HG02763 (cell line): Measurements from ENCODE around the gene LCE2C.
"Not testable (repeated sequence)": the region's sequence is repeated elsewhere in the genome, so short reads cannot be mapped to it uniquely, and the experiment has no call there.

Experiments used
- ATAC-seq: cut with Tn5 transposase; IDR thresholded peaks from one replicate; pipeline ENCODE4 v1.9.1; 2021; ENCODE audit warnings: mild to moderate bottlenecking, moderate library complexity; ENCODE audit not compliant: unreplicated experiment

LCE2C gene

GRCh38 chr1:152674983-152675382 is at the start of gene LCE2C:
Gene LCE2C, plus strand, starts transcription at chr1:152675279. Its CDS starts 737 bp downstream, at chr1:152676016.
- not testable (repeated sequence) for ATAC-seq

GRCh38 chr1:152626744-152627143 is 48.3 kb upstream of the LCE2C start:
- no peak for ATAC-seq

- no peak for ATAC-seq
These were observed 44.5 kb upstream of the LCE2C start for GRCh38 chr1:152630596-152630995.

GRCh38 chr1:152640351-152640750 is 34.7 kb upstream of the LCE2C start:
- ATAC-seq = no peak

- ATAC-seq = no peak
These were observed 31.1 kb upstream of the LCE2C start for GRCh38 chr1:152643945-152644344.

GRCh38 chr1:152645146-152645545 is 29.9 kb upstream of the LCE2C start:
- no peak for ATAC-seq

GRCh38 chr1:152646656-152647055 is 28.4 kb upstream of the LCE2C start:
- no peak for ATAC-seq

- ATAC-seq = no peak
These were observed 21.0 kb upstream of the LCE2C start for GRCh38 chr1:152654110-152654509.

GRCh38 chr1:152656459-152656858 is 18.6 kb upstream of the LCE2C start:
- no peak for ATAC-seq

- no peak for ATAC-seq
These were observed 17.4 kb upstream of the LCE2C start for GRCh38 chr1:152657677-152658076.

- no peak for ATAC-seq
These were observed 16.4 kb upstream of the LCE2C start for GRCh38 chr1:152658649-152659048.

- no peak for ATAC-seq
These were observed 12.0 kb upstream of the LCE2C start, which contains the start of gene LCE2D for GRCh38 chr1:152663098-152663497. Gene LCE2D, plus strand, starts transcription at chr1:152663380. Its CDS starts 726 bp downstream, at chr1:152664106.

- not testable (repeated sequence) for ATAC-seq
These were observed 8.9 kb upstream of the LCE2C start for GRCh38 chr1:152666171-152666570.

- ATAC-seq = no peak
These were observed 7.4 kb upstream of the LCE2C start for GRCh38 chr1:152667648-152668047.

- no peak for ATAC-seq
These were observed 2.1 kb upstream of the LCE2C start for GRCh38 chr1:152673016-152673415.

GRCh38 chr1:152679459-152679858 is 4.4 kb downstream of the LCE2C start:
- no peak for ATAC-seq

GRCh38 chr1:152681616-152682015 is 6.5 kb downstream of the LCE2C start:
- no peak for ATAC-seq

- no peak for ATAC-seq
These were observed 8.8 kb downstream of the LCE2C start for GRCh38 chr1:152683846-152684245.

- ATAC-seq = not testable (repeated sequence)
These were observed 10.7 kb downstream of the LCE2C start, which contains the start of gene LCE2B for GRCh38 chr1:152685823-152686222. Gene LCE2B, plus strand, starts transcription at chr1:152686123. Its CDS starts 721 bp downstream, at chr1:152686844.

- no peak for ATAC-seq
These were observed 22.9 kb downstream of the LCE2C start, which contains the start of gene LCE2A for GRCh38 chr1:152697701-152698600. Gene LCE2A, plus strand, starts transcription at chr1:152698345. Its CDS starts 557 bp downstream, at chr1:152698902.

- no peak for ATAC-seq
These were observed 24.7 kb downstream of the LCE2C start for GRCh38 chr1:152699746-152700145.

- no peak for ATAC-seq
These were observed 32.8 kb downstream of the LCE2C start, which contains the start of gene LCE4A for GRCh38 chr1:152707860-152708259. Gene LCE4A, plus strand, starts transcription at chr1:152708160. Its CDS starts 916 bp downstream, at chr1:152709076.
